ENCODE results near the gene DAND5. TPM values are rescaled to one million over a fixed set of nuclear protein-coding genes. Genes with fewer than 3 reads are reported as not detected.

DAND5 gene
- total RNA-seq, 1 donor from 2014 or later = 0.17 TPM

- no peak for DNase-seq
These were observed 54.3 kb downstream of the DAND5 start for GRCh38 chr19:13023656-13024055.

Other genes starting within 250 kb of the DAND5 start
- 25.7 and 31.4 TPM in 2 replicates for gene TNPO2, start 245.6 kb upstream of the DAND5 start, total RNA-seq
- 106 and 139 TPM in 2 replicates for gene TRIR, start 234.9 kb upstream of the DAND5 start, total RNA-seq
- 66.9 and 78.6 TPM in 2 replicates for gene GET3, start 232.1 kb upstream of the DAND5 start, total RNA-seq
- gene BEST2, start 217.8 kb upstream of the DAND5 start, total RNA-seq = not detected in 2 replicates
- 12.1 and 14.8 TPM in 2 replicates for gene HOOK2, start 194.0 kb upstream of the DAND5 start, total RNA-seq
- gene JUNB, start 178.1 kb upstream of the DAND5 start, total RNA-seq = 61.1 and 151 TPM in 2 replicates
- gene PRDX2, start 167.8 kb upstream of the DAND5 start, total RNA-seq = 214 and 278 TPM in 2 replicates
- gene THSD8, start 167.5 kb upstream of the DAND5 start, total RNA-seq = 0.23 TPM in 1 of 2 replicates, not detected in the other
- gene RNASEH2A, start 163.0 kb upstream of the DAND5 start, total RNA-seq = 19.6 and 45.6 TPM in 2 replicates
- gene RTBDN, start 135.0 kb upstream of the DAND5 start, total RNA-seq = not detected in 2 replicates
- 0.17 and 0.51 TPM in 2 replicates for gene MAST1, start 131.1 kb upstream of the DAND5 start, total RNA-seq
- 23.3 and 31.3 TPM in 2 replicates for gene DNASE2, start 88.1 kb upstream of the DAND5 start, total RNA-seq
- 0.17 TPM in 1 of 2 replicates, not detected in the other for gene KLF1, start 82.4 kb upstream of the DAND5 start, total RNA-seq
- gene GCDH, start 78.4 kb upstream of the DAND5 start, total RNA-seq = 31.5 and 42.4 TPM in 2 replicates
- 0.17 and 0.33 TPM in 2 replicates for gene SYCE2, start 50.3 kb upstream of the DAND5 start, total RNA-seq
- 47.5 and 83.9 TPM in 2 replicates for gene FARSA, start 35.9 kb upstream of the DAND5 start, total RNA-seq
- gene CALR, start 31.0 kb upstream of the DAND5 start, total RNA-seq = 1,244 and 1,415 TPM in 2 replicates
- gene RAD23A, start 23.7 kb upstream of the DAND5 start, total RNA-seq = 52.9 and 98.1 TPM in 2 replicates
- 19.5 and 20.6 TPM in 2 replicates for gene GADD45GIP1, start 12.4 kb upstream of the DAND5 start, total RNA-seq
- gene NFIX, start 25.9 kb downstream of the DAND5 start, total RNA-seq = 12.6 and 23.7 TPM in 2 replicates
- 51.8 and 55.0 TPM in 2 replicates for gene LYL1, start 133.3 kb downstream of the DAND5 start, total RNA-seq
- 44.7 and 47.0 TPM in 2 replicates for gene TRMT1, start 147.2 kb downstream of the DAND5 start, total RNA-seq
- gene NACC1, start 148.7 kb downstream of the DAND5 start, total RNA-seq = 35.9 and 136 TPM in 2 replicates
- 69.9 and 84.6 TPM in 2 replicates for gene STX10, start 180.8 kb downstream of the DAND5 start, total RNA-seq
- 25.5 and 30.8 TPM in 2 replicates for gene IER2, start 180.8 kb downstream of the DAND5 start, total RNA-seq

Data from dermis blood vessel endothelial cell (primary cell).